Measurements from ENCODE around the gene RCSD1.

Gene RCSD1

GRCh38 chr1:167634435-167634834, 4.4 kb downstream of the RCSD1 start:
- no peak for DNase-seq (ENCODE audit: low read depth)
- H3K4me3 ChIP-seq (ENCODE audit: low read depth, low read length) = no peak overlapping the region
- TF ChIP-seq CTCF (conservative IDR thresholded peaks at IDR 0.05; ENCODE audit: low read depth, low read length) = no peak

GRCh38 chr1:167635156-167635648, 5.2 kb downstream of the RCSD1 start:
- DNase-seq (ENCODE audit: low read depth) = peak; percentile 84
- no peak overlapping the region for H3K4me3 ChIP-seq (ENCODE audit: low read depth, low read length)
- no peak for TF ChIP-seq CTCF (conservative IDR thresholded peaks at IDR 0.05; ENCODE audit: low read depth, low read length)

DNA sequence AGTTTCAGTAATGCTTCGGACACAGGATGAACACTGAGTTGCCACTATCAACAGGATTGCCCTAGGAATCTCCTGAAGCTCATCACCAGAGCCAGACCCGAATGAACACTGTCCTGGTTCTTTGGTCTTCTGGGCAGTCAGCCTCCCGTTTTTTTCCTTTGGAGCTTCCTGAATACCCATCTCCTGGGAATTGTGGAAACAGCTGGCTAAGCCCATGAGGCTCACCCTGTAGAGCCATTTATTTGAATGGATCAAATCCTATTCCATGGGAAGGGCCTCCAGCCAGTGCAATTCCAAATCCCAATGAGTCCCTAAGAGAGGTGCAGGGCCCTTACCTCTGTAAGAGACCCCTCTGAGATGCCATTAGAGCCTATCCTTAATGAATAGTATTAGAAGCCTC, 5.9 kb downstream of the RCSD1 start:
- TF ChIP-seq CTCF (conservative IDR thresholded peaks at IDR 0.05; ENCODE audit: low read depth, low read length) = no peak
- no peak for DNase-seq (ENCODE audit: low read depth)
- H3K4me3 ChIP-seq (ENCODE audit: low read depth, low read length) = no peak overlapping the region

DNA sequence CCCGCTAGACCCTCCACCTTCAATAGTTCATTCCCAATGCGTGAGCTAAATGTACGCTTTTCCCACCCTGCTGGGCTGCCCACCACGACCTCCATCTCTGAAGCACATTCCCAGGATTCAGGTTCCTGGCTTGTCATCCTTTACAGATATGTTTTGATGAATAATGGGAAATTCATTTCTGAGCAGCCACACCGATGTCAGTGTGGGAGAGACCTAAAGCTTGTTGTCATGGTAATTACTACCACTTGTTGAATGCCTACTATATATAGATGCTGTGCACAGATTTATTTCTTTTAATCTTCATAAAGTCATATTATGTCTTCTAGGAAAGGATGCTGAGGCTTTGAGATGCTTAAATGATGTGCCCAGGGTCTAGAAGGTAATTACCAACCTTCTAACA, 8.0 kb downstream of the RCSD1 start:
- no peak for TF ChIP-seq CTCF (conservative IDR thresholded peaks at IDR 0.05; ENCODE audit: low read depth, low read length)
- DNase-seq (ENCODE audit: low read depth) = no peak

GRCh38 chr1:167640051-167640450, 10.0 kb downstream of the RCSD1 start:
- H3K4me3 ChIP-seq (ENCODE audit: low read depth, low read length) = no peak overlapping the region
- no peak for DNase-seq (ENCODE audit: low read depth)
- no peak for TF ChIP-seq CTCF (conservative IDR thresholded peaks at IDR 0.05; ENCODE audit: low read depth, low read length)

More for the DNA sequence above, 8.0 kb downstream of the RCSD1 start:
- no peak overlapping the region for H3K4me3 ChIP-seq (ENCODE audit: low read depth, low read length)

GRCh38 chr1:167641786-167642500, 11.9 kb downstream of the RCSD1 start:
- H3K4me3 ChIP-seq (ENCODE audit: low read depth, low read length) = no peak overlapping the region
- no peak for DNase-seq (ENCODE audit: low read depth)
- no peak for TF ChIP-seq CTCF (conservative IDR thresholded peaks at IDR 0.05; ENCODE audit: low read depth, low read length)

GRCh38 chr1:167642501-167642826, 12.4 kb downstream of the RCSD1 start:
- no peak for TF ChIP-seq CTCF (conservative IDR thresholded peaks at IDR 0.05; ENCODE audit: low read depth, low read length)
- H3K4me3 ChIP-seq (ENCODE audit: low read depth, low read length) = no peak overlapping the region
- DNase-seq (ENCODE audit: low read depth) = no peak
